ENCODE results near the gene COL4A2.

GRCh38 chr13:110317093-110317492, 10.0 kb downstream of the COL4A2 start:
- TF ChIP-seq CTCF (optimal IDR thresholded peaks at IDR 0.05 in 1 of 3, IDR thresholded peaks at IDR 0.05 in 1 of 3, conservative IDR thresholded peaks at IDR 0.05 in 1 of 3; ENCODE audit: extremely low read depth in 1 of 3, insufficient read depth in 2 of 3, low read length in 3 of 3) (no peak), EZH2 (IDR thresholded peaks at IDR 0.05; ENCODE audit: low read length) (no peak)

All from keratinocyte (primary cell).